NCI-H1436 (cell line): ENCODE data around the gene STARD7.
"Not testable (repeated sequence)": the region's sequence is repeated elsewhere in the genome, so short reads cannot be mapped to it uniquely, and the experiment has no call there.

Experiments used
- DNase-seq: peaks from one replicate; lab custom pipeline; 2025; lab: John Stamatoyannopoulos, UW

Gene STARD7

GRCh38 chr2:96233880-96234316 is 25.3 kb upstream of the STARD7 start:
- DNase-seq, result no peak

GRCh38 chr2:96233436-96233835 is 24.8 kb upstream of the STARD7 start:
- DNase-seq, result no peak

GRCh38 chr2:96231316-96231715 is 22.7 kb upstream of the STARD7 start:
- DNase-seq, result no peak

DNA sequence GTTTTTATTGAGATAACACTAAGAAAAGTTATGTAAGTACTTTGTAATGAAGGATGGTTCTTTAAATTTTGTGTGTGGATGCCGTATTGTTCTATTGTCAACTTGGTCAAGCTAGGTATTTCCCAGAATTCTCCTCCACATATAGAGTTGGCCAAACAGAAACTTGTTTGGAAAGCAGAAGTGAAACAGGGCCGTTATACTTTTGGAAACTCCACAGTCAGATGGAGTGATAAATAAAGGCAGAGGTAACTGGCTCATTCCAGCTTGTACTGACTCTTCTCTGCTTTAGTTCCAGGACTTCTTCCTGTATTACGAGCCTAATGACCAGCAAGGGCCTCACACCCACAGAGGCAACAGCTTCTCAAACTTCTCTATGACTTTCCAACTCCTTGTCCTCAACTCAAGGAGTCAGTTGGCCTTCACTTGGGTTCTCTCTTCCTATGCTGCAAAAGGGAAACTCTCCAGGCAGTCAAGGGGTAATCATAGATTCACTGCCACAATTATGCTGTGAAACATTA is 16.4 kb upstream of the STARD7 start:
- DNase-seq, result no peak

DNA sequence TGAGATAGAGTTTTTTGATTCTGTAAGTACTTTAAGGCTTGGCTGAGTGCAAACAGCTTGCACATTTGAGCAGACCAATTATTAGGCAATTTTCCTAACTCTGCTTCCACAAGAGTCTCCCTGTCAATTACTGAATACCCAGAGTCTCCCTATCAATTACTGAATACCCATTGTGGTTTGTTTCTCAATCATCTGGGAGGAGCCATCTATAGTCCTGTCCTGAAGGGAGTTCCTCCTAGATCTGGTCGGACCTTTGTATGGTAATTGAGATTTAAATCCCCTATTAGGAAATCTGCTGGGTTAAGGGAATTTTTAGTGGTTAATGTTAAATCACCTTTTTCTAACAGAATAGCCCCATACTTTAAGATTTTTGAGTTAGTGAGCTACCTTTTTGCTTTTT is 12.5 kb upstream of the STARD7 start:
- DNase-seq, result not testable (repeated sequence)

- not testable (repeated sequence) for DNase-seq
Measured at GRCh38 chr2:96219959-96220358, 11.3 kb upstream of the STARD7 start.

DNA sequence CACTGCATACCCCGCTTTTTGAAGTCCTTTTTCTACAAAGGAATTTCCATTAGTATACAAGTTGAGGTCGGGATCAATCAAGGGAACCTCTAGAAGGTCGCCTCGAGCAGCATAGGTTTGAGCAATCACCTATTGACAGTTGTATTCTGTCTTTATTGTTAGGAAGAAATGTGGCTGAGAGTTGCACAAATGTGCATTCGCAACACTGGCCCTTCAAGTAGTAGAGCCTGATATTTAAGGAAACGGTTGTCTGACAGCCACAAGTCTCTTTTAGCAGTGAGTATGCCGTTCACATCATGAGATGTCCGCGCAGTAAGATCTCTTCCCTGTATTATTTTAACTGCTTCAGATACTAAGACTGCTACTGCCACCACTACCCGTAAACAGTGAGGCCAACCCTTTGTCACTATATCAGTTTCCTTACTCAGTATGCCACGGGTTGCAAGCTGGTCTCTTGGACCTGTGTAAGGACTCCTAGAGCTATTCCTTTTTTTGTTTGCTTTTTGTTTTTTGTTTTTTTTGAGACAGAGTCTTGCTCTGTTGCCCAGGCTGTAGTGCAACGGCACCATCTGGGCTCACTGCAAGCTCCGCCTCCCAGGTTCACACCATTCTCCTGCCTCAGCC is 10.0 kb upstream of the STARD7 start:
- no peak for DNase-seq

GRCh38 chr2:96214554-96214953 is 5.9 kb upstream of the STARD7 start:
- DNase-seq, result no peak

DNA sequence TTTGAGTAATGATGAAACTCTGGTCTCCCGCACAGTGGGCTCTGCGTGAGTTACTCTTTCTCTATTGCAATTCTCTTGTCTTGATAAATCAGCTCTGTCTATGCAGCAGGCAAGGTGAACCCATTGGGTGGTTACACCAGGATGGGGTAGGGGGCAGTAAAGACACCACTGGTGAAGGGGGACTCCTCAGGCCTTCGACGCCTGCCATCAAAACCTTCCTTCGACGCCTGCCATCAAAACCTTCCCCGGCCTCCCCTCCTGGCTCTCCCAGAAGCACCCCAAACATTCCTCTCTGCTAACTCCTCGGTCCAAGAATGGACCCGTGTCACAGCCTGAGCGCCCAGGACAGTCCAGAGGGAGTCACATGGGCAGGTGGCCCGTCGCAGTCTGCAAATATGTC is 4.8 kb upstream of the STARD7 start:
- no peak for DNase-seq

- DNase-seq, result no peak
Measured at GRCh38 chr2:96212339-96212738, 3.7 kb upstream of the STARD7 start.

- DNase-seq, result no peak
Measured at GRCh38 chr2:96209729-96210085, 1.1 kb upstream of the STARD7 start.

GRCh38 chr2:96209011-96209728 is 543 bp upstream of the STARD7 start:
- DNase-seq, result no peak

DNA sequence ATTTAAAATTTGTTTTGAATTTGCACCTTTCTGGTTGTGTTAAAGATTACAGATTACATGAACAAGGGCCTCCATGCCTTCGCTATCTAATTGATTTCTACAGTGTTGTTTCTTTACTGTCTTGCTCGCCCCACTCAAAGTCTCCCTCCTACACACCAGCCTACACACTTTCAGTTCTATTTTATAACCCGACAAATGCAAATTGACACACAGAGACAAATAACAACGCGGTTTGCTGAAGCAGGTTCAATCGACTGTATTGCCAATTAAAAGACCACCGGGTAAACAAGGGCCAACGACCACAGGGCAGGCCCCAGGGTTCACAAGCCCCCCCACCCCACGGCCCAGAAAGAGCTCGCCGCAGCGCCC is 869 bp downstream of the STARD7 start:
- no peak for DNase-seq

- DNase-seq, result no peak
Measured at GRCh38 chr2:96207073-96207773, 1.4 kb downstream of the STARD7 start.

DNA sequence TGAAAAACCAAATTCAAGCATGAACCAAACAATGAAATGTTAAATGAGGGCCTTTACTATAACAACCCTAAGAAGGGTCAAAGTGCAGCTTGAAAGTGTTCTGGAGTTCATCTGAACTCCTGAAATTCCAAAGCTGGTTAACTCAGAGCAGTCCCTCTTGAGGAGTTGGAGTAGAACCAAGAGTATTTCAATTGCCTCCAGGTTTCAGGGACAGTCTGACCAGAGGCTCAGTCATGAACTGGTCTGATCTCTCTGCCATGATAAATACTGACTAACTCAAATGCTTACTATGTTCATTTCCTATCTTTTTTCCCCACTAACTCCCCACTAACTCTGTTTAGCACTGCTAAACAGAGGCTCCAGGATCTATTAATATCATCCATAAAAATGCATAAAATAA is 2.7 kb downstream of the STARD7 start:
- no peak for DNase-seq

- no peak for DNase-seq
Measured at GRCh38 chr2:96204836-96205624, 3.6 kb downstream of the STARD7 start.

DNA sequence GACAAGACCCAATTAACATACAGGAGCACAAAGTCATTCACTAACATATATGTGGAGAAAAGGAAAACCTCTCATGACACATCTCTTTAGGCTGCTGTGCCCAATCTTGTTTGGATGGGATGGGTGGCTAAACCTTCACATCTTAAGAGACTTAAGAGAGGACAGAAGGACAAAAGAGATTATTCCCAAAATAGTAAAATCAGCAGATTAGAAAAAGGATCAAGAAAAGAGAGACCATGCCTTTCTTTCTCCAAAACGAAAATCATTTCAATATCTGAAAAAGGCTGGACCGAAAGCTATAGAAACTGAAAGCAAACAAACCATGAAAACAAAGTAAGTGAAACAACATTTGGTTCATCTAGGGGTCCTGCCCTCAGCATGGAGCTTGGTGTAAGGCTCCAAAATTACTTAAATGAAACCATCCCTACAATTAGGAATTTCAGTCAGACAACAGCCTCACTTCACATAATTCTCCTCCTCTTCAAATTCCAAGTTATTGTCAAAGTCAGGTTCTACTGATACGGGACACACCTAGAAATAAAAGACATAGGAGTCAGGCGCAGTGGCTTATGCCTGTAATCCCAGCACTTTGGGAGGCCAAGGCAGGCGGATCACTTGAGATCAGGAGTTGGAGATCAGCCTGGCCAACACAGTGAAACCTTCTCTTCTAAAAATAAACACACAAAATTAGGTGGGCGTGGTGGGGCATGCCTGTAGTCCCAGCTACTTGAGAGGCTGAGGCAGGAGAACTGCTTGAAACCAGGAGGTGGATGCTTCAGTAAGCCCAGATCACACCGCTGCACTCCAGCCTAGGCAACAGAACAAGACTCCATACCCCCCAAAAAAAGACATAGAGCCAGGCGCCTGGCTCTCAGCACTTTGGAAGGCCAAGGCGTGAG is 5.2 kb downstream of the STARD7 start:
- no peak for DNase-seq

DNA sequence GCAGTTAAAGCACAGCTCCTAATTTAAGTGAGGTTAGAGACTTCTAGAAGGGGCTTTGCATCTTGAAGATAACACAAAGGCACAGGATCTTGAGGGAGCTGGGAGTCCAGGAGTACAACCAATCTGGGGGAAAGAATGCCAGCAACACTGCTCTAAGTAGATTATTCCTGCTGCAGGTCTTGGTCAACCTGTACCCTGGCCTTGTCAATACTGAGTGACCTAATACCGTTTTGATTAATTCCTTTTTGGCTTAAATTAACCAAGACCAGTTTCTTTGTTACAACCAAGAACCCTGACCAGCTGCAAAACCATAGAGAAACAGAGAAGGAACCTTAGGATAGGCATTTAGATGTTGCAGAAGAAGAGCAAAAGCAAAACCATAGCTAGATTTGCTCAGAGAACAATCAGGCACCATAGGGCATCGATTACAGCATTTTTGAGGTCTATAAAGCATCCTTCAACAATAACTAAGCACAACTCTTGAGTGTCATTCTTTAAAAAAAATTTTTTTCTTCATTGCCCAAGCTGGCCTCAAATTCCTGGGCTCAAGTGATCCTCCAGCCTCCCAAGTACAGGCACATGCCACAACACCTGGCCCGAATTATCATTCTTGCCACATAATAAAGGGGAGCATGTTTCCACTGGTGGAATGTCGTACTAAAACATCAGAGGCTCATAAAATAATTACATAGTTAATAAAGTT is 6.3 kb downstream of the STARD7 start:
- no peak for DNase-seq

- no peak for DNase-seq
Measured at GRCh38 chr2:96201338-96201737, 7.3 kb downstream of the STARD7 start.

DNA sequence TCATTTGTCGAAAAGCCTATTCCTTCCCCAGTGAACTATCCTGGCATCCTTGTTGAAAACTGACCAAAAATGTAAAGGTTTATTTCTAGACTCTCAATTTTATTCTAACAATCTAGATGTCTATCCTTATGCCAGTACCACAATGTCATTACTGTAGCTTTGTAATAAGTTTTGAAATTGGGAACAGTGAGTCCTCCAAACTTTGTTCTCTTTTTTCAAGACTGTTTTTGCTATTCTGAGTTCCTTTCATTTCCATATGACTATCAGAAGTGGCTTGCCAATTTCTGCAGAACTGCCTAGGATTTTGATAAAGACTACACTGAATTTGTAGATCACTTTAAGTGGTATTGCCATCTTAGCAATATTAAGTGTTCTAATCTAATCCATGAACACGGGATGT is 9.7 kb downstream of the STARD7 start:
- no peak for DNase-seq
